Sigmoid colon (tissue), 7 donors: ENCODE measurements around the gene SLFNL1. TPM values are rescaled to one million over a fixed set of nuclear protein-coding genes. Genes with fewer than 3 reads are reported as not detected.

ENCODE experiments used
- DNase-seq: peaks from one replicate; pipeline ENCODE4 v3.0.0-alpha.2; 2019
- H3K27ac ChIP-seq, 4 donors: fragments of 200-600 bp; sonication (generic); one replicate each; pipeline ENCODE4 v1.5.1; 2016 to 2019; ENCODE audit warnings: mild to moderate bottlenecking in 1 of 4
- H3K27me3 ChIP-seq, 3 donors: fragments of 200-600 bp; sonication (generic); one replicate each; pipeline ENCODE4 v1.5.1; 2019; ENCODE audit warnings: mild to moderate bottlenecking in 1 of 3
- H3K36me3 ChIP-seq, 4 donors: fragments of 200-600 bp; sonication (generic); one replicate each; pipeline ENCODE4 v1.5.1; 2016 to 2019
- H3K4me1 ChIP-seq, 4 donors: fragments of 200-600 bp; sonication (generic); one replicate each; pipeline ENCODE4 v1.5.1; 2017 to 2019
- H3K4me3 ChIP-seq, 4 donors: fragments of 200-600 bp; sonication (generic); one replicate each; pipeline ENCODE4 v1.5.1; 2017 to 2019; ENCODE audit warnings: mild to moderate bottlenecking in 2 of 4, moderate library complexity in 1 of 4
- H3K9me3 ChIP-seq, 4 donors: fragments of 200-600 bp in 3 of 4; sonication (generic) in 3 of 4; one replicate each; pipeline versions ENCODE4 v1.5.1 to v1.6.1; 2013 to 2019
- CTCF ChIP-seq, 4 experiments: fragments of 450-650 bp in 3 of 4; fragments of 200-600 bp in 1 of 4; IDR thresholded peaks; one replicate each; pipeline ENCODE4 v1.5.1; 2016 to 2019; ENCODE audit warnings: antibody characterized with exemption in 4 of 4, mild to moderate bottlenecking in 3 of 4, moderate library complexity in 2 of 4
- EP300 ChIP-seq, 4 donors: sonication (generic); formaldehyde crosslinking; IDR thresholded peaks; one replicate each; pipeline ENCODE4 v1.6.1; 2017; ENCODE audit warnings: antibody characterized with exemption in 4 of 4
- POLR2A ChIP-seq, 2 donors: fragments of 450-650 bp; IDR thresholded peaks; one replicate each; pipeline ENCODE4 v1.6.1; 2016; ENCODE audit warnings: antibody characterized with exemption in 2 of 2, mild to moderate bottlenecking in 2 of 2, moderate library complexity in 2 of 2
- POLR2AphosphoS5 ChIP-seq, 4 donors: sonication (generic); formaldehyde crosslinking; IDR thresholded peaks; one replicate each; pipeline ENCODE4 v1.6.1; 2017; ENCODE audit warnings: antibody characterized with exemption in 4 of 4
- WGBS, 2 donors: extraction: QIAGEN DNeasy Blood & Tissue Kit; methylation state at CpG; one replicate each; pipeline ENCODE4 v1.1.7; 2013; 5-methylcytosine and 5-hydroxymethylcytosine counted together
- intact Hi-C: fragments of 100-400 bp; cut with DNase I; formaldehyde crosslinking; loops from one replicate; pipeline ENCODE4 v1.15.1; 2023
- polyA plus RNA-seq, 3 donors: library from polyadenylated mRNA; stranded (reverse); fragments of 200-250 nt; gene quantifications; one replicate each; pipeline ENCODE4 v1.2.3, GENCODE V29; 2013
- total RNA-seq, 4 donors: library from RNA; depleted of rRNA; stranded (reverse); fragments of >200 nt; gene quantifications; one replicate each; pipeline ENCODE4 v1.1.0, GENCODE V29; 2016
- donor health status: healthy with polysubstance abuse.
- donor health status: Bipolar disorder and iron deficiency.
- donor health status: healthy.

Gene SLFNL1
- total and polyA plus RNA-seq, 7 donors: 0.28 to 0.99 (median 0.36) TPM; not detected in 2

GRCh38 chr1:41019353-41019745, 2.2 kb downstream of the SLFNL1 start:
- no peaks in the 10 kb centered on the region for H3K27me3 ChIP-seq
- peaks cover 0 to 35% (median 18%) of the 10 kb centered on the region in 4 donors for H3K36me3 ChIP-seq
- H3K4me3 ChIP-seq: no peak overlapping the region
- 72 to 80% methylated on average over 2 of the region's 2 CpGs for WGBS, 2 donors
- intact Hi-C loops: no loop called here
- H3K4me1 ChIP-seq: peaks cover 0 to 26% (median 11%) of the 10 kb centered on the region in 4 donors
- DNase-seq: no peak
- H3K9me3 ChIP-seq: no peaks in the 10 kb centered on the region
- TF ChIP-seq EP300 (IDR thresholded peaks at IDR 0.05): no peak
- TF ChIP-seq CTCF (IDR thresholded peaks at IDR 0.05): no peak
- TF ChIP-seq POLR2A (IDR thresholded peaks at IDR 0.05): no peak
- no peak for TF ChIP-seq POLR2AphosphoS5 (IDR thresholded peaks at IDR 0.05)
- H3K27ac ChIP-seq: no peak overlapping the region

GRCh38 chr1:41018018-41018410, 3.5 kb downstream of the SLFNL1 start:
- Histone ChIP-seq H3K36me3 (peaks cover 0 to 49% (median 18%) of the 10 kb centered on the region in 4 donors), H3K4me1 (peaks cover 0 to 26% (median 16%) of the 10 kb centered on the region in 4 donors), H3K9me3 (no peaks in the 10 kb centered on the region), H3K27me3 (no peaks in the 10 kb centered on the region), H3K27ac (no peak overlapping the region), H3K4me3 (no peak overlapping the region)
- intact Hi-C loops: no loop called here
- 95 to 96% methylated on average over 8 of the region's 8 CpGs for WGBS, 2 donors
- TF ChIP-seq POLR2AphosphoS5 (IDR thresholded peaks at IDR 0.05): peak in 1 of 4 donors; percentile 2
- TF ChIP-seq EP300 (IDR thresholded peaks at IDR 0.05): no peak
- DNase-seq: no peak

- H3K27me3 ChIP-seq: no peaks in the 10 kb centered on the region
- no peak for TF ChIP-seq EP300 (IDR thresholded peaks at IDR 0.05)
- TF ChIP-seq POLR2AphosphoS5 (IDR thresholded peaks at IDR 0.05): peak in 1 of 4 donors; percentile 29
- H3K27ac ChIP-seq: no peak overlapping the region
- intact Hi-C loops: no loop called here
- DNase-seq: no peak
- H3K4me1 ChIP-seq: peaks cover 0 to 26% (median 16%) of the 10 kb centered on the region in 4 donors
- 96 to 97% methylated on average over 44 of the region's 44 CpGs for WGBS, 2 donors
- no peak overlapping the region for H3K4me3 ChIP-seq
- no peaks in the 10 kb centered on the region for H3K9me3 ChIP-seq
- peaks cover 0 to 55% (median 21%) of the 10 kb centered on the region in 4 donors for H3K36me3 ChIP-seq
Observed at GRCh38 chr1:41017141-41018017, 4.1 kb downstream of the SLFNL1 start.

GRCh38 chr1:41015897-41016470, 5.5 kb downstream of the SLFNL1 start:
- no peak for DNase-seq
- 78 to 93% methylated on average over 13 of the region's 13 CpGs for WGBS, 2 donors
- no peak for TF ChIP-seq POLR2A (IDR thresholded peaks at IDR 0.05)
- no peak for TF ChIP-seq EP300 (IDR thresholded peaks at IDR 0.05)
- no peak for TF ChIP-seq CTCF (IDR thresholded peaks at IDR 0.05)
- TF ChIP-seq POLR2AphosphoS5 (IDR thresholded peaks at IDR 0.05): no peak
- Histone ChIP-seq H3K4me1 (peaks cover 0 to 17% (median 7%) of the 10 kb centered on the region in 4 donors), H3K27ac (no peak overlapping the region), H3K4me3 (no peak overlapping the region), H3K36me3 (peaks cover 0 to 67% (median 28%) of the 10 kb centered on the region in 4 donors), H3K9me3 (no peaks in the 10 kb centered on the region), H3K27me3 (no peaks in the 10 kb centered on the region)
- intact Hi-C loops: no loop called here

- Histone ChIP-seq H3K27ac (peak overlapping the region in 1 of 4 donors; percentile 18), H3K36me3 (peaks cover 0 to 73% (median 34%) of the 10 kb centered on the region in 4 donors), H3K9me3 (no peaks in the 10 kb centered on the region), H3K4me3 (no peak overlapping the region), H3K27me3 (no peaks in the 10 kb centered on the region), H3K4me1 (peaks cover 0 to 17% (median 7%) of the 10 kb centered on the region in 4 donors)
- 64 to 86% methylated on average over 5 of the region's 5 CpGs for WGBS, 2 donors
- intact Hi-C loops: no loop called here
- no peak for DNase-seq
- TF ChIP-seq EP300 (IDR thresholded peaks at IDR 0.05): no peak
- no peak for TF ChIP-seq POLR2A (IDR thresholded peaks at IDR 0.05)
- no peak for TF ChIP-seq POLR2AphosphoS5 (IDR thresholded peaks at IDR 0.05)
- no peak for TF ChIP-seq CTCF (IDR thresholded peaks at IDR 0.05)
Observed at GRCh38 chr1:41015281-41015896, 6.1 kb downstream of the SLFNL1 start.
